T follicular helper cell (primary cell): Measurements from ENCODE around the gene DSCAML1.

ENCODE experiments used
- DNase-seq: peaks from one replicate; pipeline ENCODE4 v3.0.0-alpha.2; 2020; ENCODE audit warnings: low read depth

Gene DSCAML1

GRCh38 chr11:117548876-117549275 lies 248.1 kb downstream of the DSCAML1 start:
- no peak for DNase-seq

DNA sequence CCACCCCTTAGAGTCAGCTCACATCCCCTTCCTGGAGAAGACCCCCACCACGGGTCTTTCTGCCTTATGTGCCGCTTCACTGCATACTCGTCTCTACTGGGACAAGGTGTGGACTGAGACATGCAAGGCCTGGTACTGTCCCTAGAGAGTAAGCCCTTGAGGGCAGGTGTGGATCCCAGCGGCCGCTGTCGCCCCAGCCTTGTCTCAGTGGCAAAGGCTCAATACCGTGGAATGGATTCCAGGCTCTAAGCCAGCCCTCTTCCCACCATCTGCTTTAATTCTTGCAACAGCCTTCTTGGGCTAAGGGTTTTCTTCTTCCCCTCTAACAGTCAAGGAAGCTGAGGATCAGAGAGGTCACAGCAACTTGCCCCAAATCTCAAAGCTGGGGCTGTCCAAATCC lies 249.1 kb downstream of the DSCAML1 start:
- DNase-seq, result no peak

DNA sequence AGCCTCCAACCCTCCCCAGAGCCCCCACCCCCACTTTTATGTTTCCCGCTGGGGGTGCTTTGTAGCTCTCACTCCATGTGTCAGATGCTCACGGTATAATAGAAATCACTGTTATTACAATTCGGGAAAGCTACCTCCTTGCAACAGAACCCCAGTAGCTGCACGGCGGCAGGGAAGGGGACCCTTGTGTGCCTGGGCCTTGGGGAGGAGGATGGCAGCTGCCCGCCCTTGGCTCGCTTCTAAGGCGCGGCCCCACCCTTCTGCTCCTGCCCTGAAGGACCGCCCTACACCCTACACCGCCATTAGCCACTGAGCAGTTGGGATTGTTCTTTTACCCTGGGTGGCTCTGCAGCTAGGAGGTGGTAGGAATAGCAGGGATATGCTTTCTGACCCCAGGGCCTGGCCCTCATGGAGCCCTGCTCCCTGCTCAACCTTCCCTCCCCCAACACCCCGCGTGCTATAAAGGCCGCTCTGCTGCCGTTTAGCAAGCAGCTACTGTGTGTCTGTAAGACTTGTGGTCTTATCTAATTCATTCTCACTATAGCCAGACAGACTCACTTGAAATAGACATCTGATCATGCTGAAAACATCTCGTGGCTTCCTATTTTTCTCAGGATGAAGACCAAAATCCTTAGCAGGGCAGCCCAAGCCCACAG lies 249.7 kb downstream of the DSCAML1 start:
- no peak for DNase-seq

DNA sequence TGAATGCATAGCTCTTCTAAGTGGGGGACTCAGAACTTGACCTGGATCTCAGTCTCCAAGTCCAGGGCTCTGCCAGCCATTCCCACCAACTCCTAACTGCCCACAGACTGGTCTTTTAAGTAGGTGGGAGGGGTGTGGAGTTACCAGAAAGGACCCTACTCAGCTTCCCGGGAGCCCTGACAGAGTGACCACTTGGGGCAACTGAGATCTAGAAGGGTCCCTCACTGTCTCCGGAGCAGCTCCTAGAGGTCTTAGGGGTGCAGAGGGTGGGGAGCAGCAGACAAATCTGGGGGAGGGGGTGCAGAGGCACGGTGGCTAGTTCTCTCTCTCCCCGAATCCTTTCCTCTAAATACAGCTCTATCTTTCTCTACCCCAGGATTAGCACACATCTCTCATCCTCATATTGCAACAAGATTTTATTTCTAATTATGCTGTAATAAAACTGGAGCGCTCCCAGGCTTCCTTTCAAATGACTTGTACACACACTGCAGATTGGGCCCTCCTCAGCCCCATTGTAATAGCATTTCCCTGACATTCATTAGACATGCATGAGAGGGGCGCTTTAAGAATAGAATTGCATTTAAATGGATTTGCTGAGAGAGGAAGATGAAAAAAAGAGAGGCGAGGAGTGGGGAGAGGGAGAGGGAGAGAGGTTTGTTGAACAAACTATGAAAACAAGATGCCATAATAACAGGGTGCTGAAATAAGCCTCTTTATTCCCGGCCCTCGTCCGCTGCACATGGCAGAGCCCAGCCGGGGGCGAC lies 250.4 kb downstream of the DSCAML1 start:
- no peak for DNase-seq

GRCh38 chr11:117545706-117546105 lies 251.3 kb downstream of the DSCAML1 start:
- DNase-seq, result no peak

DNA sequence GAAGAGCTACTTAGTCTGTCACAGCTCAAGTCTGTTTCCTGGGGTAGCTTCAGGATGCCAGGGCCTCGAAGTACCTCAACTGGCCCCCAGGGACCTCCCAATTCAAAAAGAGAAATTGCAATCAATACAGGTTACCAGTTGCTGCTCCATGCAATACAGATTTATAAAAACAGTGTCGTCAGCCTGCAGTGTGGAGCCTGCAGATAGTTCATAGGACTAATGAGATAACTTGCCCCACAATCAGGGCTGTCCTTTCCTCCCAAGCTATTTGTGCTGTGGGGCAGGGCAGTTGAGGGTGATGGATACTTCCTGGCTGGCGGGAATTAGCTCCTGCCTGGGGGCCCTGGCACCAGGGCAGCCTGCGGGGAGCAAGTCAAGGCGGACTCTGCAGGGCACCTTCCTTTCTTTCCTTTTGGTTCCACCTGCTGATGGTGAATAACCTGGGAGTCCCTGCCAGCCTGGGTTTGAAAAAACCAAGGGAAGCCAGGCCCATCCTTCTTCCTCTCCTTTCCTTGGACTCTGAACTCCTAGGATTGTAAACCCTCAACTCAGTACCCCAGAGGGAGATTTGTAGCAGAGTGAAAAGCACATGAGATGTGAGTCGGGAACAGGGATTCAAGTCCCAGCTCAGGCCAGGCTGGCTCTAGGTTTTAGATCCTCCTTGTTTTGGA lies 252.8 kb downstream of the DSCAML1 start:
- no peak for DNase-seq

DNA sequence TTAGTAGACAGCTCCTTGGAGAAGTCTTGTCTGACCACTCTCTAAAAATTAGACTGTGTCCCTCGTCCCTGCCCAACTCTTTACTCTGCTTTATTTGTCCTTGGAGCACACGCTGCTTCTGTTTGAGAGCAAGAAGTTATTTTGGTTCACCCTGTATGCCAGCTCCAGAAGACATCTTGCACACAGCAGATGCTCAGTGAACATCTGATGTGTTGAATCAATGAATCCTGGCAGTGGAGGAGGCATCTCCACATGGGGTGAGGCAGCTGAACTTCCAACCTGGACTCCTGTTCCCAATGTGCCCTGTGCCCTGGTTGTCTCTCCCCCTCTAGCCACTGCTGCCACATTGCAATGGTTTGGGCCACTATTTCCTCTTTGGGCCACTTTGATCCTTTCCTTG lies 255.8 kb downstream of the DSCAML1 start:
- no peak for DNase-seq

DNA sequence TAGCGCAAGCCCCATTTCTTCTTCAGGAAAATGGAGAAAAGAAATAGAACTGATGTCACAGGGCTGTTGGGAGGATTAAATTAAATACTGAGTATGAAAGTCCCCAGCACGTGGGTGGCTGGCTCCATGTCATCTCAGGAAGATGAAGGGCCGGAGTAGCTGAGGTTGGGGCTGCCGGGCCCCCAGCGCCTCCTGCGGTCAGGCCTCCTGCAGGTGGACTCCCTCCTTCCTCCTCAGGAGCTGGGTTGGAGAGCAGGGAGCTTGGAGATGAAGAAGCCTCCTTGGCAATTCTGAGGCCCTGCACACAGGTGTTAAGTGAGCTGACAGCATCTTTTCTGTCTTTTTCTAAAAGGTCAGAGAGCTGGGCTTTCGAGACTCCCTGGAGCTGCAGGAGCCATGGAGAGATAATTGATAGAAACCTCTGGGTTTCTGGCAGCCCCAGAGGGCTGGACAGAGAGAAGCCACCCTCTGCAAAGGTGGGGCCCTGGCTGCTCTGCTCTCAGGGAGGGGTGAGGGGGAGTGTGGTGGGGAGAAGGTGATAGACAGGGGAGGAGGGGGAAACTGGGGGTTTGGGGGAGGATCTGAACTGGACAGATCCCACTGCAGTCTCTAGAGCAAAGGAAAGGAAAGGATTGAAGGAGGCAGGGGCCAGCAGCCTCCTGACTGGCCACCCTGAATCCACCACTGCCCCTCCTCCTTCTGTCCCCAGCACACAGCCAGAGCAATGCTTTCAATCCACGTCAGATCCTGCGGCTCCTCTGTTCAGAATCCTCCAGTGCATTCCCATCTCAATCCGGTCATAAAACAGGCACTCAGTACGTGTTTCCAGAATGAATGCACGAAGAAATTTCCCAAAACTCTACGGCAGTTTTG lies 258.5 kb downstream of the DSCAML1 start:
- no peak for DNase-seq

DNA sequence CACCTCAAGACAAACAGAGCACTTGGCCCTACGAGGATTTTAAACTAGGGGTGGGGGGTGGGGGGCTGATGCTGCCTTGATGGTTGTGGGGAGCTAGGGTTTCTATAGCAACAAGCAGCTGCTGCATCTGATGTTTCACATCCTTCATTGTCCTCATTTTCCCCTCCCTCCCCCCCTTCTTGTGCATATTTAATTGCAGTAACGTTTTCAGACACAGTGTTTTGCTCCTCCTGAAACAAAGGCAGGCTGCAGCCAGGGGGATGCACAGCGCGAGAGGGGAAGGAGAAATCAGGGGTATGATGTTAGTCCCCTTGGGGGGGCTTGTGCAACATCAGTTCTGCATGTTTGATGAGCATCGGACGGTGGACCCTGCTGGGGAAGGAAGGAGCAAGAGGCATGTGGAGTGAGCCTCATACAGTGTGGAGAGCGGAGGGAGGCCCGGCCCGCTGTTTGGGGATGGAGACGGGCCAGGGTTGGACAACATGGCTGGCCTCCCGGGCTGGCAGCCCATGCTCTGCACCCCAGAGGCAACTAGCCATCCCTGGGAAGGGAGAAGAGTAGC lies 261.1 kb downstream of the DSCAML1 start:
- DNase-seq, result no peak

DNA sequence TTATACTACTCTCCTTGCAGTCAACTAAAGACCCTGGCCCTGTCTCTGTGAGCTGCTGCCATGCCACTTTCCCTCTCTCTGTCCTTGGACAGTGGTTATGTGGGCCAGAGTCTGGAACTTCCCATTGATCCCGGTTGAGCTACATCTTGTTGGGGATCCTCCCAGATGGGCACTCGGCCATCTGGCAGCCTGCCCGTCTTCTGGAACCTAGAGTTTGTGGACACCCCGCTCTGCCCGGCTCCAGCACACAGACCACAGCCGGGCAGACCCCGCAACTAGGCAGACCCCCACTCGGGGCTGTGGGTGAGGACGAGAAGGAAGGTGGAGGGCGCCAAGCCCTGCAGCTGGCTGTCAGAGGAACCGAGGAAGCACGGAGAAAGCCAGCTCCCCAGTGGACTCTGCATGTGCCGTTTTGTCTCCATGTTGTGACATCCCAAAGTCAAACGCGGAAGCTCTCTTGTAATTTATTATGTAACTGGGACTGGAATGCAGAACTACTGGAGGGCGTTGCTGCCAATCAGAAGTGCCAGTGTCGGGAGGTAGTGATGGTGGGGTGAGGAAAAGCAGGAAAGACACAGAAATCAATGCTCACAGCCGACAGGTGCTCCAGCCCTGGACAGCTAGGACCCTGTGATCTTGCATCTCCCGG lies 261.7 kb downstream of the DSCAML1 start:
- DNase-seq, result no peak

DNA sequence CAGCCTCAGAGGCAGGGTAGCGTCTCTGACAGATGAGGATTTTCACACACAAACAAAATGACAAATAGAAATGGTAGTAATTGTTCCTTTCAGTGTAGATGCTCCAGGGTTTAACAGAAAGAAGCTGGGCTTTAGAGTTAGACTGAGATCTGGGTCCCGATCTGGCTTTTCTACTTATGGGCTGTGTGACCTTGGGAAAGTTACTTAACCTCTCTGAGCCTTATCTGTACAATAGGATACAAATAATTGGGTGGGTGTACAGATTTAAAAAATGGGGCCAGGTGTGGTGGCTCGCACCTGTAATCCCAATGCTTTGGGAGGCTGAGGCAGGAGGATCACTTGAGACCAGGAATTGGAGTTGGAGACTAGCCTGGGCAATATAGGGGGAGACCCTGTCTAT lies 264.4 kb downstream of the DSCAML1 start:
- no peak for DNase-seq

DNA sequence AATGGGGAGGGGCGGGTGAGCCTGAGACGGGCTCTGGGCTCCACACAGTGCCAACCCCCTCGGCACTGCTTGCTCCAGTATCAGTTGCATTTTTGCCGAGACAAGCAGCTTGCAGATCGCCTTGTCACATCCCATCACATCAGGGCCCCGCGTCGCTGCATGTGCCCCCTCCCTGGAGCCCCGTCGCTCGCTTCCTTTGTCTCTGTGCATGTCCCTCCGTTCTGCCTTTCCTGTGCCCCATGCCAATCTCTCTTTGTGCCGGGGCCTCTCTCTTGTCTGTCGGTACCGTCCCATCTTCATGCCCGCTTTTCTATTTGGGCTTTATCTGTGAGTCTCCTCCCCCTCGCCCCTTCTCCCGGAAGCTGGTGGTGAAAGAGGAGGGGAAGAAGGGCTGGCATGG lies 267.2 kb downstream of the DSCAML1 start:
- DNase-seq, result no peak

DNA sequence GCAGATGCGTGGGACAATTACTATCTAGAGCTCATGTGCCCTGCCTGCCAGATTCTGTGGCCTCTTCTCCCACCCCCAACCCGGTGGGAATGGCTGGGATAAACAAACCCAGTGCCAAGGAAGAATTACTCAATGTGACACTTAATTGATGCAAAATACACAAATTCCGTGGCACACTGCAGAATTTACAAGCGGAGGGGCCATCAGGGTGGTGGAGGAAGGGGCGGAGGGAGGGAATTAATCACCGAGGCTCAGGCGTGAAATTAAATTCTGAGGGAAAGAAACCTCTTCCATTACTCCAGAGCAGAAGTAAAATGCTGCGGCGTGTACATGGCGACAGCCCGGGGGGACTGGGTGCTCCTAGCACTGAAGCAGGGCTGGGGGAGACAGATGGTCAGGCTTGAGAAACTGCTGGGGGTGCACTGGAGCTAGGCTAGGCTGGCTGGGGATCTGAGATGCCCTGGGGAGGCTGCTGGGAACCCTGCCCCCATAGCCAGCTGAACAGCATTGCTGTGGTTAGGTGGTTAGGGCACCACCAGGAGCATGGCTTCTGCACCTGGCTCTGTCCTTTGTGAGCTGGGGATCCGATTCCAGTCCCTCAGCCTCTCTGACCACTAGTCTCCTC lies 268.8 kb downstream of the DSCAML1 start:
- DNase-seq, result no peak

DNA sequence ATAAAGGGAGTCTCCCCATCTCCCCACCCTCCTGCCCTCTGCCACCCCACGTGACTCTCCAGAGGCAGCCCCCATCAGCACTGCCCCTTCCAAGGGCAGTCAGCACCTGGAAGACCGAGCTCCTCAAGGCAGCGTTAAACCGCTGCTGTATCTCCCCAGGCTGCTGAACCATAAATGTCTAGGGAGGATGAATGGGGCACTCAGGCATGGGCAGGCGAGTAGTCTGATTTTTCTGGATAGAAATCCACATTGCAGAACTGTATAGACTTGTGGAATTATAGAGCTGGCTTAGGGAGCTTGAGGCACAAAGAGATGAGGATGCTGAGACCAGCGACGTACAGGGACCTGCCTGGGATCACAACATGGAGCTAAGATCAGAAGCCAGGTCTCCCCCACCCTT lies 269.7 kb downstream of the DSCAML1 start:
- DNase-seq, result no peak

DNA sequence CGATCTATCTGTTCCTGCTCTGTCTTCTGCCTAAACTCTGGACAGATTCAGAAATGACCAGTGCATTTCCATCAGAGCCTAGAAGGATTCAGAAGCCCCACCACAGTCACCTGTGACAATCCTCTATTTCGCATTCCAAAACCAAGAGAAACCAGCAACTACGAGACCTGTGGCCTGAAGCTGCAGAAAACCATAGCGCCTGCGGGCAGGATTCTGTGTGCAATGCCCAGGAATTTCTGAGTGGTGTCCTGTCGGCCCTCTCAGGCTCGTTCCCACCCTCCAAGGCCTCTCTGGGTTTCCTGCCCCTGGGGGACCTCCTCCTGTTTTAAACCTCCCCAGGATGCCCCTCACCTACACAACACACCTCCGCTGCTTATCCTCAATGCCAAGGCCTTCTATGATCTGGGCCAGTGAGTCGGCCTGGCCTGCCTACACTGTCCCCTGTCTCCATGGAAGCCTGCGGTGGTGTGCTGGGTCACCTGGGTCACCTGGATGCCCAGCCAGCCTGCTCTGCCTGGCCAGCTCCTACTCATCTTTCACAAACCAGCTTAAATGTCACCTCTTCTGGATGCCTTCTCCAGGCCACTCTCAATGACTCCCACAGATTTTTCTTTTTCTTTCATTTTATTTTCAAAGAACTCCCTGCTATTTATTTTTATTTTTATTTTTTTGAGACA lies 271.0 kb downstream of the DSCAML1 start:
- no peak for DNase-seq

DNA sequence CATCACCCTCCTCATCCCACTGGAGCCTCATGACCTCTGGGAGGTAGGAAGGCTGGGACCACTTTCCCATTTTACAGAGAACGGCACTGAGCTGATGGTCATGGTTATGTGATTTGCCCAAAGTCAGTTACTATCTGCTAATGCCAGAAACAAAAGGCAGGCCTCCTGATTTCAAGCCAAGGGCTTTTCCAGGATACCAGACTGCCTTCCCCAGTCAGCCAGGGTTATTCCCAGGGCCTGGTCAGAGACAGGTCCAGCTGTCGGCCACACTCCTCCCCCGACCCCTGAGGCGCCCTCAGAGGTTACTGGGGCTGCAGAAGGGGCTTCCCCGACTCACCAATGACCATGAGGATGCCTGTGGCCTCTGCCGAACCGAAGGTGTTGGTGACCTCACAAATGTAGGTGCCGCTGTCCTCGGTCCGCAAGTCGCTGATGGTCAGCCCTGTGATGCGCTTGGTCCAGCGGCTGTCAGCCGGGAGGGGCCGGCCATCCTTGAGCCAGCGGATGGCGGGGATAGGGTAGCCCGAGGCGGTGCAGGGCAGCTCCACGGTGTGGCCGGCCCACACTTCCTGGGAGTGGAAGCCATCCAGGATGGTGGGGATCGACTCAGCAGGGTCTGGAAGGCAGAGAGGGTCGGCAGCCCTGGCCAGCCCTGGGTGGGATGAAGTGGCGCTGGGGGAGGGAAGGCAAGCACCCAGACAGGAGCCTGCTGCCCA lies 272.4 kb downstream of the DSCAML1 start:
- no peak for DNase-seq

GRCh38 chr11:117523680-117524079 lies 273.3 kb downstream of the DSCAML1 start:
- no peak for DNase-seq

- no peak for DNase-seq
These were observed 275.0 kb downstream of the DSCAML1 start for GRCh38 chr11:117521974-117522373.

- DNase-seq, result no peak
These were observed 276.1 kb downstream of the DSCAML1 start for GRCh38 chr11:117520966-117521365.

- DNase-seq, result no peak
These were observed 276.8 kb downstream of the DSCAML1 start for GRCh38 chr11:117520201-117520600.
